ENCODE data around the gene TAOK1.
"Not testable (repeated sequence)": the region's sequence is repeated elsewhere in the genome, so short reads cannot be mapped to it uniquely, and the experiment has no call there.

The TAOK1 gene

DNA sequence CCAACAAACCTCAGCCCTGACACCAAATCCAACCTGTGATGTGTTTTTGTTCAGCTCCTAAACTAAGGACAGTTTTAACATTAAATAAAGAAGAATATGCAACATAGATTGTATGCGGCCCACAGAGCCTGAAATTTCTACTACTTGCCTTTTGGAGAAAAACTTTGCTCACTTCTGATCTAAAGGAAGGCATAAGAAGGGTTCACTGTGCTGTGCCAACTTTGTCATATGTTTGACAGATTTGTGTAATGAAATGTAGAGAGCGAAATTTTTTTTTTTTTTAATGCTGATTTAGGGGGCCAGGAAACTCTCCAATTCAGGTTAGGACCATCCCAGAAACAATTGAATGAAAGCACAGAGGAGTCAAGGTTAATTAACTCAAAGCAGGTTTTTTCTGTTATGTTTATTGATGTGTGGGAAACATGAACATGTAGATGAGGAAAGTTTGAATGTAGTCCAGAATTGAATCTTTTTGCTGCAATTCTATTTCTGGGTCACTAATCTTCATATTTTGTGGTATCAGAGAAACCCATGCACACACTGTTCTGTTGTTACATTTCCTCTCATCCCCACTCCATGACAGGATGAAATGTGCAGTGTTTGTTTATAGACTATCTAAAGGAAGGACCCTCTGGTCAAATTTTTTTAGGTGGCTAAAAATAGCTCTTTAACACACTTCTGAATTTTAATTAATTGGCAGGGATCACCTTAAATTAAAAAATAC is 71.5 kb downstream of the TAOK1 start:
- Histone ChIP-seq H3K9me3 (ENCODE audit: control insufficient read depth, insufficient read depth, low read length) (no peaks in the 10 kb centered on the region), H3K4me1 (ENCODE audit: control insufficient read depth, low read length) (peaks cover 47% of the 10 kb centered on the region), H4K20me1 (ENCODE audit: control insufficient read depth, insufficient read depth, low read depth, low read length) (peaks cover 10% of the 10 kb centered on the region; the same call in 1 of the 2 replicates), H3K36me3 (ENCODE audit: control insufficient read depth, low read length) (peaks cover 50% of the 10 kb centered on the region), H3K27me3 (ENCODE audit: control insufficient read depth, low read length) (no peaks in the 10 kb centered on the region), H3K27ac (ENCODE audit: low read depth, low read length) (no peak overlapping the region; the same call in 1 of the 2 replicates), H3F3A (ENCODE audit: control insufficient read depth, insufficient read depth) (peaks cover under 1% of the 10 kb centered on the region; the same call in 1 of the 2 replicates), H3K9me2 (replicated peaks; ENCODE audit: control insufficient read depth, low read length) (no peaks in the 10 kb centered on the region), H3K4me2 (ENCODE audit: low read length) (no peak overlapping the region; the same call in 1 of the 2 replicates), H3K4me3 (ENCODE audit: low read length) (no peak overlapping the region), H3K79me2 (ENCODE audit: control insufficient read depth, low read length) (peaks cover 60% of the 10 kb centered on the region)
- TF ChIP-seq, protein P1, sequence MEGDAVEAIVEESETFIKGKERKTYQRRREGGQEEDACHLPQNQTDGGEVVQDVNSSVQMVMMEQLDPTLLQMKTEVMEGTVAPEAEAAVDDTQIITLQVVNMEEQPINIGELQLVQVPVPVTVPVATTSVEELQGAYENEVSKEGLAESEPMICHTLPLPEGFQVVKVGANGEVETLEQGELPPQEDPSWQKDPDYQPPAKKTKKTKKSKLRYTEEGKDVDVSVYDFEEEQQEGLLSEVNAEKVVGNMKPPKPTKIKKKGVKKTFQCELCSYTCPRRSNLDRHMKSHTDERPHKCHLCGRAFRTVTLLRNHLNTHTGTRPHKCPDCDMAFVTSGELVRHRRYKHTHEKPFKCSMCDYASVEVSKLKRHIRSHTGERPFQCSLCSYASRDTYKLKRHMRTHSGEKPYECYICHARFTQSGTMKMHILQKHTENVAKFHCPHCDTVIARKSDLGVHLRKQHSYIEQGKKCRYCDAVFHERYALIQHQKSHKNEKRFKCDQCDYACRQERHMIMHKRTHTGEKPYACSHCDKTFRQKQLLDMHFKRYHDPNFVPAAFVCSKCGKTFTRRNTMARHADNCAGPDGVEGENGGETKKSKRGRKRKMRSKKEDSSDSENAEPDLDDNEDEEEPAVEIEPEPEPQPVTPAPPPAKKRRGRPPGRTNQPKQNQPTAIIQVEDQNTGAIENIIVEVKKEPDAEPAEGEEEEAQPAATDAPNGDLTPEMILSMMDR (IDR thresholded peaks at IDR 0.05; ENCODE audit: low read depth, low read length, poor library complexity, severe bottlenecking) = no peak
- no peak for TF ChIP-seq EZH2phosphoT487 (IDR thresholded peaks at IDR 0.05; ENCODE audit: borderline replicate concordance, low read length)

DNA sequence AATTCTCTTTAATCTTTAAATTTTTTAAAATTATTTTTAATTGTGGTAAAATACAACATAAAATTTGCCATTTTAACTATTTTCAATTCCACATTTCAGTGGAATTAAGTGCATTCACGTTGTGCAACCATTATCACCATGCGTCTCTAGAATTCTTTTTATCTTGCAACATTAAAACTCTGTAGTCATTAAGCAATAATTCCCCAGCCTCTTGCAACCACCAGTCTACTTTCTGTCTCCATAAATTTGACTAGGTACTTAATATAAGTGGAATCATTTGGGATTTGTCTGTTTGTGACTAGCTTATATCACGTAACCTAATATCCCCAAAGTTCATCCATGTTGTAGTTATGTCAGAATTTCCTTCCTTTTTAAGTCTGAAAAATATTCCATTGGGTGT is 79.1 kb downstream of the TAOK1 start:
- Histone ChIP-seq H3K4me2 (ENCODE audit: low read length) (no peak overlapping the region), H3K27ac (ENCODE audit: low read depth, low read length) (no peak overlapping the region), H3K27me3 (ENCODE audit: control insufficient read depth, low read length) (no peaks in the 10 kb centered on the region), H3K9me2 (replicated peaks; ENCODE audit: control insufficient read depth, low read length) (no peaks in the 10 kb centered on the region), H3K9me3 (ENCODE audit: control insufficient read depth, insufficient read depth, low read length) (no peaks in the 10 kb centered on the region), H4K20me1 (ENCODE audit: control insufficient read depth, insufficient read depth, low read depth, low read length) (no peaks in the 10 kb centered on the region), H3K4me3 (ENCODE audit: low read length) (no peak overlapping the region), H3F3A (ENCODE audit: control insufficient read depth, insufficient read depth) (peaks cover 6% of the 10 kb centered on the region), H3K79me2 (ENCODE audit: control insufficient read depth, low read length) (no peaks in the 10 kb centered on the region; the same call in 1 of the 2 replicates), H3K36me3 (ENCODE audit: control insufficient read depth, low read length) (peaks cover 44% of the 10 kb centered on the region), H3K4me1 (ENCODE audit: control insufficient read depth, low read length) (no peaks in the 10 kb centered on the region)
- TF ChIP-seq, protein P1 (IDR thresholded peaks at IDR 0.05; ENCODE audit: low read depth, low read length, poor library complexity, severe bottlenecking) = no peak
- no peak for TF ChIP-seq EZH2phosphoT487 (IDR thresholded peaks at IDR 0.05; ENCODE audit: borderline replicate concordance, low read length)

DNA sequence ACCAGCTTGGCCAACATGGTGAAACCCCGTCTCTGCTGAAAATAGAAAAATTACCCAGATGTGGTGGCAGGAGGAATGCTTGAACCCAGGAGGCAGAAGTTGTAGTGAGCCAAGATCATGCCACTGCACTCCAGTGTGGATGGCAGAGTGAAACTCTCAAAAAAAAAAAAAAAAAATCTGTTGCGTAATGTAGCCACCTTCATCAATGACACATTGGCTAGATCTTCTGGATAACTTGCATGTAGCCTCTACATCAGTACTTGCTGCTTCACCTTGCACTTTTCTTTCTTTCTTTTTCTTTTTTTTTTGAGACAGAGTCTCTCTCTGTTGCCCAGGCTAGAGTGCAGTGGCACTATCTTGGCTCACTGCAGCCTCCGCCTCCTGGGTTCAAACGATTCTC is 83.3 kb downstream of the TAOK1 start:
- H3K27ac ChIP-seq (ENCODE audit: low read depth, low read length); H3K4me2 ChIP-seq (ENCODE audit: low read length); H3K9me3 ChIP-seq (ENCODE audit: control insufficient read depth, insufficient read depth, low read length); H3K9me2 ChIP-seq (replicated peaks; ENCODE audit: control insufficient read depth, low read length); H4K20me1 ChIP-seq (ENCODE audit: control insufficient read depth, insufficient read depth, low read depth, low read length); H3K79me2 ChIP-seq (ENCODE audit: control insufficient read depth, low read length); H3K27me3 ChIP-seq (ENCODE audit: control insufficient read depth, low read length); H3K4me3 ChIP-seq (ENCODE audit: low read length); H3K4me1 ChIP-seq (ENCODE audit: control insufficient read depth, low read length): not testable (repeated sequence)
- peaks cover 49% of the 10 kb centered on the region for H3K36me3 ChIP-seq (ENCODE audit: control insufficient read depth, low read length)
- H3F3A ChIP-seq (ENCODE audit: control insufficient read depth, insufficient read depth) = peaks cover 21% of the 10 kb centered on the region

DNA sequence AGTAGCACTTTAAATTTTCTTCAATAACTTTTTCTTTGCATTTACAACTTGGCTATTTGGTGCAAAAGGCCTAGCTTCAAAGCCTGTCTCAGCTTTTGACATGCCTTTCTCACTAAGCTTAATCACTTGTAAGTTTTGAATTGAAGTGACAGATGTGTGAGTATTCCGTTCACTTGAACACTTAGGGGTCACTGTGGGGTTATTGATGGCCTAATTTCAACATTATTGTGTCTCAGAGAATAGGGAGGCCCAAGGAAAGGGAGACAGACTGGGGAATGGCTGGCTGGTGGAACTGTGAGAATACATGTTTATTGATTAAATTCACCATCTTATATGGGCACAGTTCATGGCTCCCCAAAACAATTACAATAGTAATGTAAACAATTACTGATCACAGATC is 84.1 kb downstream of the TAOK1 start:
- Histone ChIP-seq H3K79me2 (ENCODE audit: control insufficient read depth, low read length) (no peaks in the 10 kb centered on the region; the same call in 1 of the 2 replicates), H3K9me2 (replicated peaks; ENCODE audit: control insufficient read depth, low read length) (no peaks in the 10 kb centered on the region), H3F3A (ENCODE audit: control insufficient read depth, insufficient read depth) (peaks cover 21% of the 10 kb centered on the region), H3K4me2 (ENCODE audit: low read length) (no peak overlapping the region), H4K20me1 (ENCODE audit: control insufficient read depth, insufficient read depth, low read depth, low read length) (no peaks in the 10 kb centered on the region), H3K36me3 (ENCODE audit: control insufficient read depth, low read length) (peaks cover 51% of the 10 kb centered on the region), H3K27me3 (ENCODE audit: control insufficient read depth, low read length) (no peaks in the 10 kb centered on the region), H3K27ac (ENCODE audit: low read depth, low read length) (no peak overlapping the region), H3K9me3 (ENCODE audit: control insufficient read depth, insufficient read depth, low read length) (no peaks in the 10 kb centered on the region), H3K4me3 (ENCODE audit: low read length) (no peak overlapping the region), H3K4me1 (ENCODE audit: control insufficient read depth, low read length) (no peaks in the 10 kb centered on the region)
- TF ChIP-seq, protein P1 (IDR thresholded peaks at IDR 0.05; ENCODE audit: low read depth, low read length, poor library complexity, severe bottlenecking) = no peak
- TF ChIP-seq EZH2phosphoT487 (IDR thresholded peaks at IDR 0.05; ENCODE audit: borderline replicate concordance, low read length) = no peak
